ENCODE results near the gene KIF3A.
A peak's percentile ranks its signal among the peaks of the same experiment; 100 is the strongest.

Gene KIF3A

GRCh38 chr5:132677191-132677590 is 60.2 kb downstream of the KIF3A start:
- H3K27me3 ChIP-seq (ENCODE audit: insufficient read depth, low read depth, severe bottlenecking): no peaks in the 10 kb centered on the region
- peak; percentile 55 for DNase-seq
- H3K36me3 ChIP-seq: no peaks in the 10 kb centered on the region
- H3K4me3 ChIP-seq (ENCODE audit: low read depth, low read length): no peak overlapping the region
- H3K9me3 ChIP-seq (ENCODE audit: severe bottlenecking): no peaks in the 10 kb centered on the region
- H3K27ac ChIP-seq: no peak overlapping the region
- peak; percentile 45; the same call in 1 of the 2 replicates for TF ChIP-seq CTCF (IDR thresholded peaks at IDR 0.05; ENCODE audit: low read depth, low read length)

- Histone ChIP-seq H3K27me3 (ENCODE audit: insufficient read depth, low read depth, severe bottlenecking) (no peaks in the 10 kb centered on the region), H3K36me3 (no peaks in the 10 kb centered on the region), H3K4me3 (ENCODE audit: low read depth, low read length) (no peak overlapping the region), H3K27ac (no peak overlapping the region), H3K9me3 (ENCODE audit: severe bottlenecking) (no peaks in the 10 kb centered on the region)
- no peak for TF ChIP-seq CTCF (IDR thresholded peaks at IDR 0.05; ENCODE audit: low read depth, low read length)
- no peak for DNase-seq
These were observed 61.2 kb downstream of the KIF3A start for GRCh38 chr5:132675936-132676689.

DNA sequence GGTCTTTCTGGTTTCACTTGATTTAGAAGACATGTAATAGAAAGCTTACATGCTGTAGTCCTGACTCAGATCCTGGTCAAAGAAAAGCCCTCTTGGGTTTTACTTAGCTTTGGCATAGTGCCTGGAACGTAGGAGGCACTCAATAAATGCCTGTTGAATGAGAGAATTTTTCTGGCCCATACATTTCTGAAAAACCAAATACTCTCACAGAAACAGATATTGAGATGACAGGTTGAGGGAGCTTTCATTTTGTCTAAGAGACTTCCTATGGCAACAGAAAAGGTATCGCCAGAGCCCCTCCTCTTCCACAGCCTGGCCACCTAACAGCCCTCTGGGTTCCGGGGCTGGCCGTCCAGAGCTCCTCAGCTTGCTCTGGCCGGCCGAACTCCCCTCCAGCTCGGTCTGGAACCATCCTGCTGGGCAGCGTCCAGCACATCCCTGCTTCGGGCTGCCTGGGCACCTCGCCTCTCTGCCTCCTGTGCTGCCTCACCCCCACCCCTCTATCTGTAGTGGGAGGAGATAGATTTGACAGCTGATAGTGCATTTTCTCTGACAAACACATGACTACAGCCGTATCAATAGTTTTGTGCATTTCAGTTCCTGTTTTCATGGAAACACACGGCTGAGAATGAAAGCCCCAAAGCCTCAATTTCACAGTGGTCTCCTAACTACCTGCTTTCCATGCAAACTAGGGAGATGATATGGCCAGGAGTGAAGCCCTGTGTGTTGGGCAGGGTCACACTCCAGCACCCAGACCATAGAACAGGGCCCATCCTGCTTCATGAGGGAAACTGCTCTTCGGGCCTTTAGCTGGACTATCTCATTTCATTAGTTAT is 62.5 kb downstream of the KIF3A start:
- DNase-seq: no peak
- no peak overlapping the region for H3K27ac ChIP-seq
- no peaks in the 10 kb centered on the region for H3K36me3 ChIP-seq
- H3K4me3 ChIP-seq (ENCODE audit: low read depth, low read length): no peak overlapping the region
- no peak for TF ChIP-seq CTCF (IDR thresholded peaks at IDR 0.05; ENCODE audit: low read depth, low read length)
- H3K27me3 ChIP-seq (ENCODE audit: insufficient read depth, low read depth, severe bottlenecking): no peaks in the 10 kb centered on the region
- no peaks in the 10 kb centered on the region for H3K9me3 ChIP-seq (ENCODE audit: severe bottlenecking)

DNA sequence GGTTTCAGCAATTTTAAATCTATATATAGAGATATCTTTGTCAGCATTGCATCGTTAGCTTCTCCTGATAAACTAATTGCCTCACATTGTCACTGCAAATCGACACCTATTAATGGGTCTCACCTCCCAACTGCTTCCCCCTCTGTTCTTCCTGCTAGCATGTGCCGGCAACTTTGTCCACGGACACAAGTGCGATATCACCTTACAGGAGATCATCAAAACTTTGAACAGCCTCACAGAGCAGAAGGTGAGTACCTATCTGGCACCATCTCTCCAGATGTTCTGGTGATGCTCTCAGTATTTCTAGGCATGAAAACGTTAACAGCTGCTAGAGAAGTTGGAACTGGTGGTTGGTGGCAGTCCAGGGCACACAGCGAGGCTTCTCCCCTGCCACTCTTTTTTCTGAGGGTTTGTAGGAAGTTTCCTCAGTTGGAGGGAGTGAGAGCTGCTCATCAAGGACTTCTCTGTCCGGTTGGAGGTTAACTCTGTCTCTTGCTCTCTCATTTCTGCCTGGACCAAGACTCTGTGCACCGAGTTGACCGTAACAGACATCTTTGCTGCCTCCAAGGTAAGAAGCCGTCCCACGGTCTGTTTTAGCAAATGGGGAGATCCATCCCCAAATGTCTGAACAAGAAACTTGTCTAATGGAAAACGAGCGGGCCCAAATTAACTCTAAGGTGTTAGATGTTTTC is 63.3 kb downstream of the KIF3A start, which contains the start of gene IL4:
TSS of gene IL4 (plus strand) at position 51 of the 692 bp plus-strand sequence. CDS start at position 113, 62 bp downstream.
- no peaks in the 10 kb centered on the region for H3K27me3 ChIP-seq (ENCODE audit: insufficient read depth, low read depth, severe bottlenecking)
- H3K36me3 ChIP-seq: no peaks in the 10 kb centered on the region
- no peak within 1 kb of the TSS for H3K27ac ChIP-seq
- DNase-seq: no peak
- H3K9me3 ChIP-seq (ENCODE audit: severe bottlenecking): no peaks in the 10 kb centered on the region
- TF ChIP-seq CTCF (IDR thresholded peaks at IDR 0.05; ENCODE audit: low read depth, low read length): no peak
- H3K4me3 ChIP-seq (ENCODE audit: low read depth, low read length): no peak within 1 kb of the TSS

- Histone ChIP-seq H3K27me3 (ENCODE audit: insufficient read depth, low read depth, severe bottlenecking) (no peaks in the 10 kb centered on the region), H3K4me3 (ENCODE audit: low read depth, low read length) (no peak overlapping the region), H3K36me3 (no peaks in the 10 kb centered on the region), H3K27ac (no peak overlapping the region), H3K9me3 (ENCODE audit: severe bottlenecking) (no peaks in the 10 kb centered on the region)
- TF ChIP-seq CTCF (IDR thresholded peaks at IDR 0.05; ENCODE audit: low read depth, low read length): no peak
- DNase-seq: no peak
These were observed 63.9 kb downstream of the KIF3A start for GRCh38 chr5:132673488-132673887.
